PC-3 (cell line): ENCODE results near the gene EPB41L1. TPM values are rescaled to one million over a fixed set of nuclear protein-coding genes. Genes with fewer than 3 reads are reported as not detected.
A peak's percentile ranks its signal among the peaks of the same experiment; 100 is the strongest.

ENCODE experiments used
- ATAC-seq: fragments of 200-7000 bp; cut with Tn5 transposase; 2 replicates; pipeline ENCODE4 v1.9.1; 2020; ENCODE audit warnings: mild to moderate bottlenecking, moderate library complexity
- BruUV-seq: library from RNA; stranded (reverse); fragments of 400-500 nt; replicated peaks from 2 replicates; lab custom pipeline; 2021; lab: Mats Ljungman, UMichigan
- CTCF ChIA-PET: fragments of 300-600 bp; sonication (Branson Sonifier 250); formaldehyde crosslinking; loops from one replicate; lab custom pipeline; 2022; ENCODE audit warnings: antibody characterized with exemption; lab: Charles Lee
- POLR2A ChIA-PET: fragments of 300-600 bp; sonication (Branson Sonifier 250); formaldehyde crosslinking; loops from one replicate; lab custom pipeline; 2022; ENCODE audit warnings: antibody characterized with exemption; ENCODE audit not compliant: unreplicated experiment; lab: Charles Lee
- DNase-seq: peaks from one replicate; pipeline ENCODE4 v3.0.0-alpha.2; 2015
- H2AFZ ChIP-seq: fragments of 300-600 bp; sonication (generic); 2 replicates; pipeline ENCODE4 v1.6.0; 2016; ENCODE audit warnings: antibody characterized with exemption, low read length
- H3F3A ChIP-seq: fragments of 300-600 bp; sonication (generic); one replicate; pipeline ENCODE4 v1.6.0; 2017; ENCODE audit warnings: antibody characterized with exemption, low read length, control low read depth, mild to moderate bottlenecking; ENCODE audit not compliant: unreplicated experiment
- H3K27ac ChIP-seq: fragments of 300-600 bp; sonication (generic); 2 replicates; pipeline ENCODE4 v1.5.1; 2016; ENCODE audit warnings: mild to moderate bottlenecking, low read length
- H3K27me3 ChIP-seq: fragments of 300-600 bp; sonication (generic); 2 replicates; pipeline ENCODE4 v1.6.1; 2016; ENCODE audit warnings: low read length, mixed read lengths
- H3K36me3 ChIP-seq: fragments of 300-600 bp; sonication (generic); 2 replicates; pipeline ENCODE4 v1.6.1; 2016; ENCODE audit warnings: low read depth, mixed run types, low read length, mixed read lengths
- H3K4me1 ChIP-seq: fragments of 300-600 bp; sonication (generic); 2 replicates; pipeline ENCODE4 v1.5.1; 2016; ENCODE audit warnings: low read length; ENCODE audit not compliant: insufficient read depth
- H3K4me2 ChIP-seq: fragments of 300-600 bp; sonication (generic); 2 replicates; pipeline ENCODE4 v1.6.0; 2016; ENCODE audit warnings: low read length
- H3K4me3 ChIP-seq: fragments of 300-600 bp; sonication (generic); 2 replicates; pipeline ENCODE4 v1.5.1; 2016; ENCODE audit warnings: mild to moderate bottlenecking, low read length, mixed read lengths
- H3K79me2 ChIP-seq: fragments of 300-600 bp; sonication (generic); 2 replicates; pipeline ENCODE4 v1.6.1; 2017; ENCODE audit warnings: low read length, mixed read lengths
- H3K9ac ChIP-seq: fragments of 300-600 bp; sonication (generic); 2 replicates; pipeline ENCODE4 v1.6.0; 2016; ENCODE audit warnings: mild to moderate bottlenecking, low read length
- H3K9me2 ChIP-seq: fragments of 300-600 bp; sonication (generic); replicated peaks from 2 replicates; pipeline ENCODE4 v1.6.1; 2016; ENCODE audit warnings: mixed run types, low read length, mixed read lengths
- H3K9me3 ChIP-seq: fragments of 300-600 bp; sonication (generic); 2 replicates; pipeline ENCODE4 v1.6.1; 2016; ENCODE audit warnings: low read length, mixed read lengths
- H4K20me1 ChIP-seq: fragments of 300-600 bp; sonication (generic); 2 replicates; pipeline ENCODE4 v1.6.1; 2016; ENCODE audit warnings: low read length, mixed read lengths
- EZH2 ChIP-seq: fragments of 300-600 bp; sonication (generic); IDR thresholded peaks from one replicate; pipeline ENCODE4 v1.6.1; 2017; ENCODE audit warnings: antibody characterized with exemption, mild to moderate bottlenecking, low read length; ENCODE audit not compliant: unreplicated experiment
- EZH2phosphoT487 ChIP-seq: fragments of 300-600 bp; sonication (generic); IDR thresholded peaks from 2 replicates; pipeline ENCODE4 v1.6.1; 2018; ENCODE audit warnings: mild to moderate bottlenecking, antibody characterized with exemption, low read length, borderline replicate concordance
- intact Hi-C: fragments of 100-400 bp; cut with micrococcal nuclease; formaldehyde crosslinking; loops from 2 replicates; pipeline ENCODE4 v1.9.0; 2023
- total RNA-seq: library from RNA; depleted of rRNA; stranded (reverse); fragments of >200 nt; gene quantifications from 2 replicates; pipeline ENCODE4 v1.2.3, GENCODE V29; 2014
- TF ChIP-seq, protein P1 (sequence below): fragments of 300-600 bp; sonication (generic); conservative IDR thresholded peaks from 2 replicates; pipeline ENCODE4 v1.5.1; 2017; ENCODE audit warnings: antibody characterized with exemption, low read depth, mild to moderate bottlenecking, low read length

EPB41L1 gene
- total RNA-seq, 1 experiment from 2014 or later, result 48.2 TPM

GRCh38 chr20:36162272-36162966, 7.9 kb downstream of the EPB41L1 start:
- H3K9me3 ChIP-seq, result no peaks in the 10 kb centered on the region
- no peaks in the 10 kb centered on the region for H3K36me3 ChIP-seq
- TF ChIP-seq EZH2 (no peak), EZH2phosphoT487 (no peak)
- TF ChIP-seq, protein P1, sequence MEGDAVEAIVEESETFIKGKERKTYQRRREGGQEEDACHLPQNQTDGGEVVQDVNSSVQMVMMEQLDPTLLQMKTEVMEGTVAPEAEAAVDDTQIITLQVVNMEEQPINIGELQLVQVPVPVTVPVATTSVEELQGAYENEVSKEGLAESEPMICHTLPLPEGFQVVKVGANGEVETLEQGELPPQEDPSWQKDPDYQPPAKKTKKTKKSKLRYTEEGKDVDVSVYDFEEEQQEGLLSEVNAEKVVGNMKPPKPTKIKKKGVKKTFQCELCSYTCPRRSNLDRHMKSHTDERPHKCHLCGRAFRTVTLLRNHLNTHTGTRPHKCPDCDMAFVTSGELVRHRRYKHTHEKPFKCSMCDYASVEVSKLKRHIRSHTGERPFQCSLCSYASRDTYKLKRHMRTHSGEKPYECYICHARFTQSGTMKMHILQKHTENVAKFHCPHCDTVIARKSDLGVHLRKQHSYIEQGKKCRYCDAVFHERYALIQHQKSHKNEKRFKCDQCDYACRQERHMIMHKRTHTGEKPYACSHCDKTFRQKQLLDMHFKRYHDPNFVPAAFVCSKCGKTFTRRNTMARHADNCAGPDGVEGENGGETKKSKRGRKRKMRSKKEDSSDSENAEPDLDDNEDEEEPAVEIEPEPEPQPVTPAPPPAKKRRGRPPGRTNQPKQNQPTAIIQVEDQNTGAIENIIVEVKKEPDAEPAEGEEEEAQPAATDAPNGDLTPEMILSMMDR, result no peak
- CTCF ChIA-PET, result no interaction called here
- H3F3A ChIP-seq, result no peaks in the 10 kb centered on the region
- H3K27ac ChIP-seq, result no peak overlapping the region
- peaks cover 6% of the 10 kb centered on the region; the same call in 1 of the 2 replicates for H3K79me2 ChIP-seq
- H3K4me3 ChIP-seq, result no peak overlapping the region
- no peak overlapping the region for H3K9ac ChIP-seq
- H3K9me2 ChIP-seq, result no peaks in the 10 kb centered on the region
- BruUV-seq, result no TSS peak
- H3K4me1 ChIP-seq, result no peaks in the 10 kb centered on the region
- intact Hi-C loops, result no loop called here
- no peak overlapping the region for H2AFZ ChIP-seq
- POLR2A ChIA-PET, result no interaction called here
- H3K4me2 ChIP-seq, result no peak overlapping the region
- no peak for DNase-seq
- H3K27me3 ChIP-seq, result no peaks in the 10 kb centered on the region
- no peaks in the 10 kb centered on the region for H4K20me1 ChIP-seq
- no peak for ATAC-seq

GRCh38 chr20:36167902-36168503, 13.5 kb downstream of the EPB41L1 start:
- BruUV-seq, result TSS peak; percentile 72
- Histone ChIP-seq H3K9me3 (no peaks in the 10 kb centered on the region), H3F3A (no peaks in the 10 kb centered on the region), H3K4me3 (no peak overlapping the region), H3K27me3 (no peaks in the 10 kb centered on the region), H3K79me2 (no peaks in the 10 kb centered on the region), H3K9ac (no peak overlapping the region), H3K9me2 (no peaks in the 10 kb centered on the region), H4K20me1 (no peaks in the 10 kb centered on the region), H3K4me2 (peak overlapping the region; percentile 58), H3K36me3 (no peaks in the 10 kb centered on the region), H3K27ac (peak overlapping the region; percentile 61), H2AFZ (no peak overlapping the region), H3K4me1 (peaks cover 24% of the 10 kb centered on the region)
- DNase-seq, result peak; percentile 86
- TF ChIP-seq, protein P1, result no peak
- no peak for TF ChIP-seq EZH2
- TF ChIP-seq EZH2phosphoT487, result no peak
- POLR2A ChIA-PET, result no interaction called here
- ATAC-seq, result peak; percentile 97
- CTCF ChIA-PET, result no interaction called here
- intact Hi-C loops, result no loop called here
